HepG2 (cell line): ENCODE results near the gene AJM1. TPM values are rescaled to one million over a fixed set of nuclear protein-coding genes. Genes with fewer than 3 reads are reported as not detected.

Experiments used
- BRD4 ChIP-seq: sonication (generic); formaldehyde crosslinking; IDR thresholded peaks from 2 replicates; pipeline ENCODE4 v1.4.0; 2020; ENCODE audit warnings: missing genetic modification reagents
- KIAA2018 ChIP-seq: sonication (generic); formaldehyde crosslinking; IDR thresholded peaks from 2 replicates; pipeline ENCODE4 v1.5.0; 2020; ENCODE audit warnings: mild to moderate bottlenecking, missing genetic modification reagents, borderline replicate concordance
- NCOR1 ChIP-seq: fragments of 200-600 bp; sonication (generic); IDR thresholded peaks from 2 replicates; pipeline ENCODE4 v1.7.0; 2017; ENCODE audit warnings: antibody characterized with exemption, low read length, borderline replicate concordance
- PRDM10 ChIP-seq: sonication (generic); formaldehyde crosslinking; IDR thresholded peaks from 2 replicates; pipeline ENCODE4 v1.4.0; 2020; ENCODE audit warnings: low read depth, missing genetic modification reagents
- RARA ChIP-seq: IDR thresholded peaks from 2 replicates; pipeline ENCODE4 v1.6.1; 2016; ENCODE audit warnings: missing genetic modification reagents, missing compliant biosample characterization
- ZNF263 ChIP-seq: sonication (generic); formaldehyde crosslinking; IDR thresholded peaks from 2 replicates; pipeline ENCODE4 v1.4.0; 2020; ENCODE audit warnings: missing genetic modification reagents
- polyA plus RNA-seq, 8 experiments: library from polyadenylated mRNA; depleted of rRNA in 3 of 8; stranded (reverse) in 7 of 8; unstranded in 1 of 8; fragments of >200 nt; fragmentation: Illumina TruSeq in 4 of 8; extraction: Trizol in 4 of 8; gene quantifications; 2 replicates each; pipeline versions ENCODE4 v1.2.1 to v1.2.3, GENCODE V29; 2011 to 2016; ENCODE audit warnings: low read depth in 4 of 8, missing spikeins in 1 of 8, mixed read lengths in 1 of 8; ENCODE audit not compliant: insufficient read depth in 1 of 8
- total RNA-seq, 5 experiments: library from RNA; depleted of rRNA; stranded (reverse); fragments of >200 nt; fragmentation: Illumina TruSeq; extraction: Trizol; gene quantifications; 2 replicates each; pipeline ENCODE4 v1.2.3, GENCODE V29; 2016; ENCODE audit warnings: low read depth in 1 of 5
- TF ChIP-seq, protein P1 (sequence below): sonication (generic); formaldehyde crosslinking; IDR thresholded peaks from 2 replicates; pipeline ENCODE4 v1.8.0; 2022; ENCODE audit warnings: mild to moderate bottlenecking, missing genetic modification reagents
- TF ChIP-seq, protein P2 (sequence below): IDR thresholded peaks from 2 replicates; pipeline ENCODE4 v1.6.1; 2016; ENCODE audit warnings: low read depth, missing genetic modification reagents, missing compliant biosample characterization

The AJM1 gene
- total and polyA plus RNA-seq, 2 of the 13 experiments (the other 11 are each of a cell fraction or from before 2014, with no cell fraction given): 1.1 to 1.2 TPM

GRCh38 chr9:136882109-136882946 lies 40.0 kb downstream of the AJM1 start (continued):
- TF ChIP-seq KIAA2018 (CRISPR knock-in tag) (no peak), PRDM10 (CRISPR knock-in tag) (peak; percentile 42; the same call in 1 of the 2 replicates), ZNF263 (CRISPR knock-in tag) (0 out of 2 replicates have a peak, but pooled peaks have one; percentile 19), BRD4 (CRISPR knock-in tag) (no peak), RARA (CRISPR knock-in tag) (peak; percentile 85), NCOR1 (no peak)
- TF ChIP-seq, protein P1, sequence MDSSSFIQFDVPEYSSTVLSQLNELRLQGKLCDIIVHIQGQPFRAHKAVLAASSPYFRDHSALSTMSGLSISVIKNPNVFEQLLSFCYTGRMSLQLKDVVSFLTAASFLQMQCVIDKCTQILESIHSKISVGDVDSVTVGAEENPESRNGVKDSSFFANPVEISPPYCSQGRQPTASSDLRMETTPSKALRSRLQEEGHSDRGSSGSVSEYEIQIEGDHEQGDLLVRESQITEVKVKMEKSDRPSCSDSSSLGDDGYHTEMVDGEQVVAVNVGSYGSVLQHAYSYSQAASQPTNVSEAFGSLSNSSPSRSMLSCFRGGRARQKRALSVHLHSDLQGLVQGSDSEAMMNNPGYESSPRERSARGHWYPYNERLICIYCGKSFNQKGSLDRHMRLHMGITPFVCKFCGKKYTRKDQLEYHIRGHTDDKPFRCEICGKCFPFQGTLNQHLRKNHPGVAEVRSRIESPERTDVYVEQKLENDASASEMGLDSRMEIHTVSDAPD (CRISPR knock-in tag): no peak
- TF ChIP-seq, protein P2, sequence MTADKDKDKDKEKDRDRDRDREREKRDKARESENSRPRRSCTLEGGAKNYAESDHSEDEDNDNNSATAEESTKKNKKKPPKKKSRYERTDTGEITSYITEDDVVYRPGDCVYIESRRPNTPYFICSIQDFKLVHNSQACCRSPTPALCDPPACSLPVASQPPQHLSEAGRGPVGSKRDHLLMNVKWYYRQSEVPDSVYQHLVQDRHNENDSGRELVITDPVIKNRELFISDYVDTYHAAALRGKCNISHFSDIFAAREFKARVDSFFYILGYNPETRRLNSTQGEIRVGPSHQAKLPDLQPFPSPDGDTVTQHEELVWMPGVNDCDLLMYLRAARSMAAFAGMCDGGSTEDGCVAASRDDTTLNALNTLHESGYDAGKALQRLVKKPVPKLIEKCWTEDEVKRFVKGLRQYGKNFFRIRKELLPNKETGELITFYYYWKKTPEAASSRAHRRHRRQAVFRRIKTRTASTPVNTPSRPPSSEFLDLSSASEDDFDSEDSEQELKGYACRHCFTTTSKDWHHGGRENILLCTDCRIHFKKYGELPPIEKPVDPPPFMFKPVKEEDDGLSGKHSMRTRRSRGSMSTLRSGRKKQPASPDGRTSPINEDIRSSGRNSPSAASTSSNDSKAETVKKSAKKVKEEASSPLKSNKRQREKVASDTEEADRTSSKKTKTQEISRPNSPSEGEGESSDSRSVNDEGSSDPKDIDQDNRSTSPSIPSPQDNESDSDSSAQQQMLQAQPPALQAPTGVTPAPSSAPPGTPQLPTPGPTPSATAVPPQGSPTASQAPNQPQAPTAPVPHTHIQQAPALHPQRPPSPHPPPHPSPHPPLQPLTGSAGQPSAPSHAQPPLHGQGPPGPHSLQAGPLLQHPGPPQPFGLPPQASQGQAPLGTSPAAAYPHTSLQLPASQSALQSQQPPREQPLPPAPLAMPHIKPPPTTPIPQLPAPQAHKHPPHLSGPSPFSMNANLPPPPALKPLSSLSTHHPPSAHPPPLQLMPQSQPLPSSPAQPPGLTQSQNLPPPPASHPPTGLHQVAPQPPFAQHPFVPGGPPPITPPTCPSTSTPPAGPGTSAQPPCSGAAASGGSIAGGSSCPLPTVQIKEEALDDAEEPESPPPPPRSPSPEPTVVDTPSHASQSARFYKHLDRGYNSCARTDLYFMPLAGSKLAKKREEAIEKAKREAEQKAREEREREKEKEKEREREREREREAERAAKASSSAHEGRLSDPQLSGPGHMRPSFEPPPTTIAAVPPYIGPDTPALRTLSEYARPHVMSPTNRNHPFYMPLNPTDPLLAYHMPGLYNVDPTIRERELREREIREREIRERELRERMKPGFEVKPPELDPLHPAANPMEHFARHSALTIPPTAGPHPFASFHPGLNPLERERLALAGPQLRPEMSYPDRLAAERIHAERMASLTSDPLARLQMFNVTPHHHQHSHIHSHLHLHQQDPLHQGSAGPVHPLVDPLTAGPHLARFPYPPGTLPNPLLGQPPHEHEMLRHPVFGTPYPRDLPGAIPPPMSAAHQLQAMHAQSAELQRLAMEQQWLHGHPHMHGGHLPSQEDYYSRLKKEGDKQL (CRISPR knock-in tag): 0 out of 2 replicates have a peak, but pooled peaks have one; percentile 14
